HG03460 (cell line): ENCODE results near the gene KIF13A.
"Not testable (repeated sequence)": the region's sequence is repeated elsewhere in the genome, so short reads cannot be mapped to it uniquely, and the experiment has no call there.

ENCODE experiments used
- ATAC-seq: cut with Tn5 transposase; IDR thresholded peaks from one replicate; pipeline ENCODE4 v1.9.1; 2021; ENCODE audit not compliant: unreplicated experiment

KIF13A gene

GRCh38 chr6:17987447-17987696 lies at the start of gene KIF13A:
TSS of gene KIF13A (minus strand) at chr6:17987635. CDS start at chr6:17987463, 172 bp downstream.
- no peak for ATAC-seq

GRCh38 chr6:18036781-18037180 lies 49.3 kb upstream of the KIF13A start:
- ATAC-seq = no peak

- no peak for ATAC-seq
Measured at GRCh38 chr6:18035330-18035854, 48.0 kb upstream of the KIF13A start.

- ATAC-seq = no peak
Measured at GRCh38 chr6:18034798-18035202, 47.4 kb upstream of the KIF13A start.

DNA sequence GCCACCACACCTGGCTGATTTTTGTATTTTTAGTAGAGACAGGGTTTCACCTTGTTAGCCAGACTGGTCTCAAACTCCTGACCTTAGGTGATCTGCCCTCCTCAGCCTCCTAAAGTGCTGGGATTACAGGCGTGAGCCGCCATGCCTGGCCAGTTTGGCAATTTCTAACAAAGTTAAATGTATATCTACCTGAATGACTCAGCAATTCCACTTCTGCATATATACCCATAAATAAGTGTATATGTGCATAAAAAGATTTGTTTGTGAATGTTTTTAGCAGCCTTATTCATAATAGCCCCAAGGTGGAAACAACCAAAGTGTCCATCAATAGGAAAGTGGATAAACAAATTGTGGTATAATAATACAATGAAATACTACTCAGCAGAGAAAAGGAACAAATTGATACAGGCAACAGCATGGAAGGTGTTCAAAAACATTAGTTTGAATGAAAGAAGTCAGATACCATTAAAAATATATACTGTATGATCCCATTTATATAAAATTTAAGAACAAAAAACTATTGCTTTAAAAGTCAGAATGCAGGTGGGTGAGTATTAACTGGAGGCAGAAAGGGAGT lies 44.3 kb upstream of the KIF13A start:
- ATAC-seq = no peak

DNA sequence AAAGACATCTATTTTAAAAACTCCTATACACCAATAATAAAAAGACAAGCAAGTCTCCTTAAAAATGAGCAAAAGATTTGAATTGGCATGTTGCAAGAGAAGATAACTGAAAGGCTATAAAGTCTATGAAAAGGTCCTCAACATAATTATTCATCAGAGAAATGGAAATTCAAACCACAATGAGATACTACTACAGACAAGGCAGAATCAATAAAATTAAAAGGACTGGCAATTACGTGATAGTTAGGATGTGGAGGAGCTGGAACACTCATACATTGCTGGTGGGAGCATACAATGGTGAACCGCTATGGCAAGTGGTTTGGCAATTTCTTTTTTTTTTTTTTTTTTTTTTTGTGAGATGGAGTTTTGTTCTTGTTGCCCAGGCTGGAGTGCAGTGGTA lies 43.8 kb upstream of the KIF13A start:
- no peak for ATAC-seq

GRCh38 chr6:18028332-18028731 lies 40.9 kb upstream of the KIF13A start:
- ATAC-seq = no peak

GRCh38 chr6:18025596-18025995 lies 38.2 kb upstream of the KIF13A start:
- no peak for ATAC-seq

GRCh38 chr6:18024876-18025275 lies 37.4 kb upstream of the KIF13A start:
- no peak for ATAC-seq

DNA sequence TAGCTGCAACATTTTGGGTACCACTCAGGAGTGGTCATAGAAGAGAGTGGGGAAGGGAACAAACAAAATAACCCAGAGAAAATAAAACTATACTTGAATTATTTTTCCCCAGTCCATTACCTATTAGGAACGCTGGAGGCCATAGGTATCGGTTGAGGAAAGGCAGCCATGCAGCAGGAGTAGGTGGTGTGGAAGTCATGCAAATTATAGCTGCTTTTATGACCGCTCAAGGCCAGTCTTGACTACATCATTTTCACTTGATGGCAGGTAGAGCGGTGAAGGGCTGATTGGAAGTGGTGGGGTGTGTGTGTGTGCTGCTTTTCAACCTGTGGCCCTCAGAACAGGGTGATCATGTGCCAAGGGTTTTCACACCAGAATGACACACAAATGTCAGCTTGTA lies 36.5 kb upstream of the KIF13A start:
- ATAC-seq = no peak

GRCh38 chr6:18022398-18023231 lies 35.2 kb upstream of the KIF13A start:
- no peak for ATAC-seq

GRCh38 chr6:18021166-18021850 lies 33.9 kb upstream of the KIF13A start:
- no peak for ATAC-seq

DNA sequence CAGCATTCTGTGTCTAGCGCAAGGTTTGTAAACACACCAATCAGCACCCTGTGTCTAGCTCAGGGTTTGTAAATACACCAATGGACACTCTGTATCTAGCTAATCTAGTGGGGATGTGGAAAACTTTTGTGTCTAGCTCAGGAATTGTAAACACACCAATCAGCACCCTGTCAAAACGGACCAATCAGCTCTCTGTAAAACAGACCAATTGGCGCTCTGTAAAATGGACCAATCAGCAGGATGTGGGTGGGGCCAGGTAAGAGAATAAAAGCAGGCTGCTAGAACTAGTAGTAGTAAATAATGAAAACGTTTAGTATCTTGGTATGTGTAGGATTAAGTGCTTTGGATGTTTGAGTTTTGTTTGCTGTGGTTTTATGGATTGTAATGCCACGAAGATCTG lies 33.1 kb upstream of the KIF13A start:
- not testable (repeated sequence) for ATAC-seq

DNA sequence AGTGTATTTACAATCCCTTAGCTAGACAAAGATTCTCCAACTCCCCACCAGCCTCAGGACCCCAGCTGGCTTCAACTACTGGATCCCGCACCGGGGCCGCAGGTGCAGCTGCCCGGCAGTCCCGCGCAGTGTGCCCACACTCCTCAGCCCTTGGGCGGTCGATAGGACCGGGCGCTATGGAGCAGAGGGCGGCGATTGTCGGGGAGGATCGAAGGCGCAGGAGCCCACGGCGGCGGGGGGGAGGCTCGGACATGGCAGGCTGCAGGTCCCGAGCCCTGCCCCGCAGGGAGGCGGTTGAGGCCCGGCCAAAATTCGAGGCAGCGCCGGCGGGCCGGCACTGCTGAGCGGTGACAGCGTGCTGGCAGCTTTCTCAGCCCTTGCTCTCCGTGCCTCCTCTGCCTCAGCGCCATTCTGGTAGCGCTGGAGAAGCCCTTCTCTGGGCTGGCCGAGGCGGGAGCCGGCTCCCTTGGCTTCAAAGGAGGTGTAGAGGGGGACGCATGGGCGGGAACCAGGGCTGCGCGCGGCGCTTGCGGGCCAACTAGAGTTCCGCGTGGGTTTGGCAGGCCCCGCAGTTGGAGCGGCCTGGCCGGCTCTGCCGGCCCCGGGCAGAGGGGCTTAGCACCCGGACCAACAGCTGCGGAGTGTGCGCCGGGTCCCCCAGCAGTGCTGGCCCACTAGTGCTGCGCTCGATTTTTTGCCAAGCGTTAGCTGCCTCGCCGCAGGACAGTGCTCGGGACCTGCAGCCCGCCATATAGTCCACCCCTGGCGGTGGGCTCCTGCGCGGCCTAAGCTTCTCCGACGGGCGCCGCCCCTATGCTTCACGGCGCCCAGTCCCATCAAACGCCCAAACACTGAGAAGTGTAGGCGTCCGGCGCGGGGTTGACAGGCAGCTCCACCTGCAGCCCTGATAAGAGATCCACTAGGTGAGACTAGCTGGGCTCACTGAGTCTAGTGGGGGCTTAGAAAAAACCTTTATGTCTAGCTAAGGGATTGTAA lies 32.4 kb upstream of the KIF13A start:
- no peak for ATAC-seq

DNA sequence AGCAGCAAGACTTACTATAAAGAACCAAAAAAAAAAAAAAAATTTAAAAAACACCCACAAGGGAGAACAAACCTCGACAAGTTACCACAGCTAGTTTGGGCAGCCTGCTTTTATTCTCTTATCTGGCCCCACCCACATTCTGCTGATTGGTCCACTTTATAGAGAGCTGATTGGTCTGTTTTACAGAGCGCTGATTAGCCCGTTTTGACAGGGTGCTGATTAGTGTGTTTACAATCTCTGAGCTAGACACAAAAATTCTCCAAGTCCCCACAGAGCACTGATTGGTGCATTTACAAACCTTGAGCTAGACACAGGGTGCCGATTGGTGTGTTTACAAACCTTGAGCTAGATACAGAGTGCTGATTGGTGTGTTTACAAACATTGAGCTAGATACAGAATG lies 31.7 kb upstream of the KIF13A start:
- ATAC-seq = not testable (repeated sequence)

- ATAC-seq = no peak
Measured at GRCh38 chr6:18016698-18017097, 29.3 kb upstream of the KIF13A start.

DNA sequence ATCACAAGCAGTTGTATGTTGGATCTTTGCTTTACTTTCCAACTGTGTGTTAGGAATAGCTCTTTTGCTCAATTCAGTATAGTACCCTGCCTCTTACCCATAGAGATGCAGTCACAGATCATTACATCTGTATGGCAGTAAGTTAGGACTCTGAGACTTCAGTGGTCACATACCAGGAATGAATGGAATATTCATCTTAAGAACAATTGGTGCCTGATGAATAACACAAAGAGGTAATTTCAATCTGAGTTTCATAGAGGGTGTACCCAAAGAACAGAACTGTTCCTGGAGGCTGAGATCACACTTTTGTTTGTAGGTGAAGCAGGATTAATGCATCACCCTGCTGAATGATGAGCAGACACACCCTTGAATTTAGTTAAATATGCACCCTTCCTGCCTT lies 28.7 kb upstream of the KIF13A start:
- ATAC-seq = no peak

- ATAC-seq = no peak
Measured at GRCh38 chr6:18011287-18011686, 23.9 kb upstream of the KIF13A start.

- ATAC-seq = not testable (repeated sequence)
Measured at GRCh38 chr6:18010540-18010939, 23.1 kb upstream of the KIF13A start.

DNA sequence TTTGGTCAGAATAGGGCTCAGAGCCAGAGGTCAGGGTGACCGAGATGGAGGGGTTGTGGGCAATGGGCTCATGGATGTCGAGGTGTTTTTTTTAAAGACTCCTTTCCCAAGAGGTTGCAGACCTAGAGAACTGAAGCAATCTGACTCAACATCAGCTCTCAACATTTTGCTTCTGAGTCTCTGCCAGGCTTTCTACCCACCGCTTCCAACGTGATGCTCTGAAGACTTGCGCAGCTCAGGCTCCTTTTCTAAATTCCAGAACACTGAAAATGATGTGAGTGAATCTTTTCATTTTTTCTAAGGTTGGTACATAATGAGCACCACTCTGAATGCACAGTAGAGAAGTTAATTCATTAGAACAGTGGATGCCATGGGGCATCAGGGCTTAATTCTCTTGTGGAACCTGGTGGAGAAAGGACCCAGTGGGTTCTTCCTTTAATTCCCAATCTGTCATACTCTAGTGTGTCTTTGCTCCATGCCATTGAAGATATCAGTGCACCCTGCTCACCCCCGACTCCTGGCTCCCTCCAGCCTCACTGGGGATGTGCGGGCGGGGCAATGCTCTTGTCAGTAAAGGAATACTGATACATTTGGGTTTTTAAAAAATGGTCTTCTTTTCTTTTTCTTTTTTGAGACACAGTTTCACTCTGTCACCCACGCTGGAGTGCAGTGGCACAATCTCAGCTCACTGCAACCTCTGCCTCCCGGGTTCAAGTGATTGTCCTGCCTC lies 17.0 kb upstream of the KIF13A start:
- ATAC-seq = no peak
